HEK293 (cell line): ENCODE measurements around the gene PRCP.

Experiments
- CTCF ChIP-seq: fragments of 450-650 bp; formaldehyde crosslinking; IDR thresholded peaks from 2 replicates; pipeline ENCODE4 v1.5.1; 2016; ENCODE audit warnings: missing biosample characterization, missing genetic modification characterization
- ZNF146 ChIP-seq: fragments of 450-650 bp; formaldehyde crosslinking; IDR thresholded peaks from 2 replicates; pipeline ENCODE4 v1.5.1; 2016; ENCODE audit warnings: missing biosample characterization, missing genetic modification characterization
- ZNF571 ChIP-seq: fragments of 450-650 bp; formaldehyde crosslinking; IDR thresholded peaks from 2 replicates; pipeline ENCODE4 v1.5.0; 2017; ENCODE audit warnings: missing biosample characterization, missing genetic modification characterization
- ZNF707 ChIP-seq: fragments of 450-650 bp; formaldehyde crosslinking; IDR thresholded peaks from 2 replicates; pipeline ENCODE4 v1.5.1; 2016; ENCODE audit warnings: missing biosample characterization, missing genetic modification characterization

- TF ChIP-seq ZNF571 (tag by site-specific recombination) (no peak), ZNF146 (tag by site-specific recombination) (no peak), CTCF (tag by site-specific recombination) (no peak), ZNF707 (tag by site-specific recombination) (no peak)
Measured at GRCh38 chr11:82845356-82846353, 54.6 kb downstream of the PRCP start.
